ENCODE data around the gene RBM25.

DNA sequence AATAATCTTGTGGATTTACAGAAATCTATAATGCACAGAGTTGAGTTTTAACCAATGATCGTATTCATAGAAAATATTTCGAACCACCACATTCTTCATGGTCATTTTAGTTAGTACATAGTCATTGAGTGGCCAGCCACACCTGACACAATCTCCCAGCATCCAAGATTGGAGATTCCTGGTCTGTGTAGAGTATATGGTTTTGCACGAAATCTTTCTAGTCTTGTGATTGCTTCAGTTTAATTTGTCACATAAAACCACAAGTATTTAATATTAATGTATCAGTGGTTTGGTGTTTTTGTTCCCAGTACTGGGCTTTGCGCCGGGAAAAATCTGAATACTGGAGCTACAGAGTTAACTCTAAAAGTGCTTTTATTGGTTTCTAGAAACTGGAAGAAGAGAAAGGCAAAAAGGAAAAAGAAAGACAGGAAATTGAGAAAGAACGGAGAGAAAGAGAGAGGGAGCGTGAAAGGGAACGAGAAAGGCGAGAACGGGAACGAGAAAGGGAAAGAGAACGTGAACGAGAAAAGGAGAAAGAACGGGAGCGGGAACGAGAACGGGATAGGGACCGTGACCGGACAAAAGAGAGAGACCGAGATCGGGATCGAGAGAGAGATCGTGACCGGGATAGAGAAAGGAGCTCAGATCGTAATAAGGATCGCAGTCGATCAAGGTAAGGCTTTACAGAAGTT lies 44.6 kb downstream of the RBM25 start:
- TF ChIP-seq, protein P1, sequence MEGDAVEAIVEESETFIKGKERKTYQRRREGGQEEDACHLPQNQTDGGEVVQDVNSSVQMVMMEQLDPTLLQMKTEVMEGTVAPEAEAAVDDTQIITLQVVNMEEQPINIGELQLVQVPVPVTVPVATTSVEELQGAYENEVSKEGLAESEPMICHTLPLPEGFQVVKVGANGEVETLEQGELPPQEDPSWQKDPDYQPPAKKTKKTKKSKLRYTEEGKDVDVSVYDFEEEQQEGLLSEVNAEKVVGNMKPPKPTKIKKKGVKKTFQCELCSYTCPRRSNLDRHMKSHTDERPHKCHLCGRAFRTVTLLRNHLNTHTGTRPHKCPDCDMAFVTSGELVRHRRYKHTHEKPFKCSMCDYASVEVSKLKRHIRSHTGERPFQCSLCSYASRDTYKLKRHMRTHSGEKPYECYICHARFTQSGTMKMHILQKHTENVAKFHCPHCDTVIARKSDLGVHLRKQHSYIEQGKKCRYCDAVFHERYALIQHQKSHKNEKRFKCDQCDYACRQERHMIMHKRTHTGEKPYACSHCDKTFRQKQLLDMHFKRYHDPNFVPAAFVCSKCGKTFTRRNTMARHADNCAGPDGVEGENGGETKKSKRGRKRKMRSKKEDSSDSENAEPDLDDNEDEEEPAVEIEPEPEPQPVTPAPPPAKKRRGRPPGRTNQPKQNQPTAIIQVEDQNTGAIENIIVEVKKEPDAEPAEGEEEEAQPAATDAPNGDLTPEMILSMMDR (IDR thresholded peaks at IDR 0.05 in 4 of 5, conservative IDR thresholded peaks at IDR 0.05 in 1 of 5): no peak
- no peak for TF ChIP-seq POLR2A (IDR thresholded peaks at IDR 0.05)
